GM18868 (cell line): ENCODE data around the gene ZNF444.
"Not testable (repeated sequence)": the region's sequence is repeated elsewhere in the genome, so short reads cannot be mapped to it uniquely, and the experiment has no call there.

Experiments used
- ATAC-seq: cut with Tn5 transposase; IDR thresholded peaks from one replicate; pipeline ENCODE4 v1.9.1; 2021; ENCODE audit warnings: mild to moderate bottlenecking, moderate library complexity; ENCODE audit not compliant: unreplicated experiment

Gene ZNF444

DNA sequence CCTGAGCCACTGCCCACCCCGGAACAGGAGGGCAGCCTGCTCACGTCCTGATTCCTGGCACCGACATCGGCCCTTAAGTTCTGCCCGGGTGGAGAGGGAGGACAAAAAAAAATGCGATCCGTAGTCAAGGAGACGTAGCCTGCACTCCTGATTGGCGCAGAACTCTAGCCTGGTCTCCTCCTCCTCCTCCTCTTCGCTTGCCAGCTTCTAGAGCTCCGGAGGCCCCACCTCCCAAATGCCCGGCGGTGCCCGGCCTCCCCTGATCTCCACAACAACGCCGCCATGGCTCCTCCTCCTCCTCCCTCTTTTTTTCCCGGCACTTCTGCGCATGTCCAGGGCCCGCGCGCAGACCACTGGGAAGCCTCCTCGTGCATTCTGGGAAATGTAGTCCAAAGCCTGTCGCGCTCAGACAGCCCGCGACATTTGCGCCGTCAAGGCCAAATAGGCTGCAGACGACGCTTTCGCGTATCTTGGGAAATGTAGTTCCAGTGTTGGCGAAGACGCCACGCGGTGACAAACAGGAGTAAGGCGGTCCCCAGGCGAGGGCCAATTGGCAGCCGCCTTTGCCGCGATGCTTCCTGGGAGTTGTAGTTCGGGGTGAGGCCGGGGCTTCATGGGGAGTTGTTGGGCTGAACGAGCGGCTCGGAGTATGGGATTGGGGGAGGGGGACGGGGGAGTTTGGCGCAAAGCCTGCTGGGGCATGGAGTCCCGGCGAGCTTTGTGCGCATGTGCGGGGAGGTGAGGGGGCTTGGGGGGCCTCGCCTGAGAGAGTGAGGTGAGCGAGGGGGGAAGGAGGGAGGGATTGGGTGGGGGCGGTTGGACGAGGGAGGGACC is at the start of gene ZNF444:
TSS of gene ZNF444 (plus strand) at position 705 of the 834 bp plus-strand sequence. CDS start 5,625 bp downstream, outside the sequence.
- ATAC-seq: peak; percentile 87

DNA sequence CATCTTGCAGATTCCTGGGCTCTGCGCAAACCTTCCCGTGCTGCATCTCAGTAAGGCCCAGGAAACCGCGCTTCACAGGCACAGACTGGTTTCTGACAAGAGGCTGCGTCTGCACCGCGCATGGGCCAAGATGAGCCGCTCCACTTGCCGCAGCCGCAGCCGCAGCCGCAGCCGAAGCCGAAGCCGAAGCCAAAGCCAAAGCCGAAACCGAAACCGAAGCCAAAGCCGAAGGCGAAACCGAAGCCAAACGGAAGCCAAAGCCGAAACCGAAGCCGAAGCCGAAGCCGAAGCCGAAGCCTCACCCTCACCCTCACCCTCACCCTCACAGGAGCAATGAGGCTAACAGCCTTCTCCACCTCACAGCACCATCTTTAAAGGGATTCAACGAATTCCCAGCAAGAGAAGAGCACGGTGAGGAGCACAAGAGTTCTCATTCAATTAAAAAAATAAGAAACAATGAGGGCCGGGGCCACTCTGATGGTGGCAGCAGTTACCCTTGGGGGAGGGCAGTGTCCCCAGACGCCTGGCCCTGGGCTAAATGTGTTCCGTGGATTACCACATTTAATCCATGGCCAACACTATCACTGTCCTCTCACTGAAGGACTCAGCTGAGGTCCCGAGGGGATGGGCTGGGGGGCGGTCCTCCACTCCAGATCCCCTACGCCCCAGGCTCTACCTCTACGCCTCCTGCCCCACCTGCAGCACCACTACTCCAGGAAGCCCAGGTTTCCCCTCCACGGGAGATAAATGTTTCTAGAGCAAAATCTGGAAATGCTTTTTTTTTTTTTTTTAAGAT is 49.1 kb upstream of the ZNF444 start:
- no peak for ATAC-seq

DNA sequence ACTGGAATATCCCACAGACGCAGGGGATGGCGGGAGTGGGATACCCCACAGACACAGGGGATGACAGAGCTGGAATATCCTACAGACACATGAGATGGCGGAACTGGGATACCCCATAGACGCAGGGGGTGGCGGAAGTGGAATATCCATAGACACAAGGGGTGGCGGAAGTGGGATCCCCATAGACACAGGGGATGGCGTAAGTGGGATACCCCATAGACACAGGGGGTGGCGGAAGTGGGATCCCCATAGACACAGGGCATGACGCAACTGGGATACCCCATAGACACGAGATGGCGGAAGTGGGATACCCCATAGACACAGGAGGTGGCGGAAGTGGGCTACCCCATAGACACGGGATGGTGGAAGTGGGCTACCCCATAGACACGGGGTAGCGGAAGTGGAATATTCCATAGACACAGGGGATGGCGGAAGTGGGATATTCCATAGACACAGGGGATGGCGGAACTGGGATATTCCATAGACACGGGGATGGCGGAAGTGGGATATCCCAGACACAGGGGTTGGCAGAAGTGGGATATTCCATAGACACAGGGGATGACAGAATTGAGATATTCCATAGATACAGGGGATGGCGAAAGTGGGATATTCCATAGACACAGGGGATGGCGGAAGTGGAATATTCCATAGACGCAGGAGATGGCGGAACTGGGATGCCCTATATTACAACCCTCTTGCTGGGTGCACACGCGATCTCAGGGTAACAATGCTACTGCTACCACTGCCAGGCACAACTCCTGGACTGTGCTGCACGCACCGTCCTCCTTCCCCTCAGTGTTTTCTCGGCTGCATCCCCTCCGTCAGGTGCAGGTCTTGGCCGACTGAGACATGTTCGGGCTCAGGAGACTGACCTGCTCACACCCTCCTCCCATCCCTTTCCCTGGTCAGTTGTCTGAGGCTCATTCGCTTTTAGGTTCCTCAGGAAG is 48.1 kb upstream of the ZNF444 start:
- ATAC-seq: no peak

DNA sequence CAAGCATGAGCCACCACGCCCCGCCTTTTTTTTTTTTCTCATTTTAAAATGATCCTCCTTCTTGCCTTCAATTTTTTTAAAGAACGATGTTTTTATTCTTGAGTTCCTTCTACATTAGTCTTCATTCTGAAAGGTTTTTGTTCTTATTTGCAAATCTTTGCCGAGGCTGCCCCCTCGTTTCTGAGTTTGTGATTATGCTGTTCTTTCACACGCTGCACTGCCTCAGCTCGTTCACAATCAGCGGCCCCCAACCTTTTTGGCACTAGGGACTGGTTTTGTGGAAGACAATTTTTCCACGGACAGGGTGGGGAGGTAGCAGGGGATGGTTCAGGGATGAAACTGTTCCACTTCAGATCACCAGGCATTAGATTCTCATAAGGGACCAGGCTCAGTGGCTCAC is 46.6 kb upstream of the ZNF444 start:
- ATAC-seq: no peak

DNA sequence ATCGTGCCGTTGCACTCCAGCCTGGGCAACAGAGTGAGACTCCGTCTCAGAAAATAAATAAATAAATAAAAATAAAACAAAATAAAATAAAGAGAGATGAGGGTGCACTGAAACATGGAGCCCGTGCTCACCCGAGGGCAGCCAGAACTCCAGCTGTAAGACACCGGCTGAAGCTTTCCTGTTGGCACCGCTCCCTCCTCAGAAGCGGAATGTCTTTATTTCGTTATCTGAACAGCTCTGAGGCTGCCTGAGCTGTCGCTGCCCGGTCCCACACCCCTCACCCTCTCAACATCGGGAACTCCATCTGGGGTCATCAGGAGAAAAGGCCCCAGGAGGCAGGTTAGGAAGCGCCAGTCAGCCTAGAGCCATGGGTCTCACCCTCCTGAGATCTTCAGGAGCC is 44.4 kb upstream of the ZNF444 start:
- no peak for ATAC-seq

DNA sequence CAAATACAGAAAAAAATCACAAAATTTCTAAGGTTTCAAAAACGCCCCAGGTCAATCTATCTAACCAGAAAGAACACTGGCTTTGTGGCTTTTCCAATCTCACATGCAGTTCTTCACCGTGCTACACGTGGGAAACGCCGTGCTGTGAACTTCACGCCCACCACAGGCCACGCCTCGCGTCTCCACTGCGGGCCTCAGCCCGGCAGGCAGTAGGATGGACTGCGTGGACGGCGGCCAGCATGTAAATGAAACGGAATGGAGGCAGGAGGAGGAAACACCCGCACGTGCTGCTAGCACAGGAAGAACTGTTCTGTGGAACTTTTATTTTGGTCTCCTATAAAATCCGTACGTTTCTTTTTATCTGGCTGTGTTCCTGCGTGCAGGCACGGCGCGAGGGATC is 43.8 kb upstream of the ZNF444 start:
- ATAC-seq: no peak

DNA sequence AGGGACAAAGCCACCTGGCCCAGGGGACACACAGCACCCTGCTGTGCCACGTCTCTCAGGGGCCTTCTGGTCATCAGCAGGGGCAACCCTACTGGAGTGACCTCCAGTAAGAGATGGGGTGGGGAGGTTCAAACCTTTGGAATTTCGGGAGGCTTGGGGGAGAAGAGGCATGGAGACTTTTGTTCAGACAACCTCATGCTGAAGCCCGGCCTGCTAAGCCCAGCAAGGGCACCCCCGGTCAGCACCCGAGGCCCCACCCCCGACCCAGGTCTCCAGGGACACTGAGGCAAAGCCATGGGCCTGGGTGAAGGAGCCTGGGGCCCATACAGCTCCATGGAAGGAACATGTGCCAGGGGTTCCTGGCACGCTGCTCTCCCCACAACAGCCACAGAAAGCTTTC is 43.3 kb upstream of the ZNF444 start:
- ATAC-seq: no peak

DNA sequence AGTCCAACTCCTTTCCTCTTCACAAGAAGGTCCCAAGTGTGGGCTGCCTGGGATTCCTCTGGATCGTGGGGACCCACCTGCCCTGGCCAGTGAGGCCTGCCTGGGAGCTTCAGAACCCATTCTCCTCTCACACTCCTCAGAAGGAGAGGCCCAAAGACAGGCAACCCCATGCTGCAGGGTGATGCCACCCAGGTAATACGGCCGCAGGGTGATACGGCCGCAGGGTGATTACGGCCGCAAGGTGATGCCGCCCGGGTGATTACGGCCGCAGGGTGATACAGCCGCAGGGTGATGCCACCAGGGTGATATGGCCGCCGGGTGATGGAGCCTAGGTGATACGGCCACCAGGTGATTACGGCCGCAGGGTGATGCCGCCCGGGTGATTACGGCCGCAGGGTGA is 42.9 kb upstream of the ZNF444 start:
- ATAC-seq: not testable (repeated sequence)

DNA sequence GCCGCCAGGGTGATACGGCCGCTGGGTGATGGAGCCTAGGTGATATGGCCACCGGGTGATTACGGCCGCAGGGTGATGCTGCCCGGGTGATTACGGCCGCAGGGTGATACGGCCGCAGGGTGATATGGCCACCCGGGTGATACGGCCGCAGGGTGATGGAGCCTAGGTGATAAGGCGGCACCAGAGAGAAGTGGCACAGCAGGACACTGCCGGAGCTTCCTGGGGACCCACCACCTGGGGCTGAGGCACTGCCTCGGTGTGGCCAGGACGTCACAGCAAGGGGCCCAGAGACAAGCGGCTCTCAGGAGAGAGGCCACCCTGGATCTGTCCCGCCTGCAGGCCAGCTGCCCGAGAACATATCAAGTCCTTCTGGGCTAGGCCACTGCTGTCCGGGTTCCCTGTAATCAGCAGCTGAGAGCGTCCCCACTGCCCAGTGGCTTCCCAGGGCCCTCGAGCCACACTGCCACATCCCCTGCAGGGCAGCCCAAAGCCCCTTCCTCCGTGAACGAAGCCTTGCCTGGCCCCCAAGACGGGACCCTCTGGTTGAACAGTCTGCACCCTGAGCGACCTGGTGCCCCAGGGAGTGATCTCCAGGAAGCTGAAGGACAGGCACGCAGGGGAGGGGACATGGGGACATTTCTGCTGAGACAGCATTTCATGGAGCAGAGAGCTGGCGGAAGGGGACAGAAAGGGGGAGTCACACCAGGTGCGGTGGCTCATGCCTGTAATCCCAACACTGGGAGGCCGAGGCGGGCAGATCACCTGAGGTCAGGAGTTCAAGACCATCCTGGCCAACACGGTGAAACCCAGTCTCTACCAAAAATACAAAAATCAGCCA is 42.1 kb upstream of the ZNF444 start:
- ATAC-seq: no peak

DNA sequence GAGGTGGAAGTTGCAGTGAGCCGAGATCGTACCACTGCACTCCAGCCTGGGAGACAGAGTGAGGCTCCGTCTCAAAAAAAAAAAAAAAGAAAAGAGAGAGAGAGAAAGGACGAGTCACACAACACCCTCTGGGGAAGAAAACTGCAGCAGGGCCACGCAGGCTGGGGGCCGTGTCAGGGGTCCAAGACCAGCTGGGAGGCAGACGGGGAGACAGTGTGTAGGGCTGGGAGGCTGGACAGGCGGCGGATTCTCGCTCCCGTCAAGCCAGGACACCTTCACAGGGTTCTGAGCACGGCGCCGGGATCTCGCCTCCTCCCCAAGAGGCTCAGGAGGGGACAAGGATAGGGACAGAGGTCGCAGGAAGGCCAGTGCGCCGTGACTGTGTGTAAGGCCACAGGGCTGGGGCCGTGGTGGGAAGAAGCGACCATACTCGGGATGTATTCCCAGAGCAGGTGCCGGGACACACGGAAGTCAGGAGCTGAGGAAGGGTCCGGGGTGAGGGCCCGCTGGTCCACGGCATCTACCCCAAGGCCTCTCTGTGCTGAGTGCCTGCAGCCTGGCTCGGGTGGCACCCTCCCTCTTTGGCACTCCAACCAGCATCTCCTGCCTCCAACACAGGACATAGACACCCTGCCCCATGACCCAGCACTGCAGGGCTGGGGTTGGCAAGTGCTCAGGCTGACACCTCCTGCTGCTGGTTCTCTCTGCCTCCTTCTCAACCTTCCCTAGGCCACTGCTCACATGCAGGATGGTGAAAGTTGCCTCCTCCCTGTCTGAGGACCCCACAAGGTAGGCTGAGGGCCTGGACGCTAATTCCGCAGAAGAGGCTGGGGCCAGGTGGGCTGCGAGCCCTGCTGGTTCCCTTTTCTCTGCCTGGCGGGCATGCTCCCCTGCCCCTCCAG is 41.2 kb upstream of the ZNF444 start:
- no peak for ATAC-seq

DNA sequence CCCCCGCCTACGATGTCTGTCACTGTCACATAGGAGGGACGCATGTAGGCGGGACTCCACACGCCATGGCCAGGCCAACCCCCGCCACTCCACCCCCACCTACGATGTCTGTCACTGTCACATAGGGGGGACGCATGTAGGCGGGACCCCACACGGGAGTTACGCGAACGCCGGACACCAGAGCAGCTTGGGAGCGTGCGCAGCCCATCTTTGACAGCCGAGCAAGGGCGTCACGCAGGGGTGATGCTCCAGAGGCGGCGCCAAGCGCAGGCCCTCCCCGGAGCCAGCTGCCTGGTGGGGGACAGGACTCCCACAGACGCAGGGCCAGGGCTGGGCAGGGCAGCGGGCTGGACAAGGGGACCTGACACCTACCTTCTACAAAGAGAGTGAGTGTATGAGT is 40.0 kb upstream of the ZNF444 start:
- ATAC-seq: no peak

DNA sequence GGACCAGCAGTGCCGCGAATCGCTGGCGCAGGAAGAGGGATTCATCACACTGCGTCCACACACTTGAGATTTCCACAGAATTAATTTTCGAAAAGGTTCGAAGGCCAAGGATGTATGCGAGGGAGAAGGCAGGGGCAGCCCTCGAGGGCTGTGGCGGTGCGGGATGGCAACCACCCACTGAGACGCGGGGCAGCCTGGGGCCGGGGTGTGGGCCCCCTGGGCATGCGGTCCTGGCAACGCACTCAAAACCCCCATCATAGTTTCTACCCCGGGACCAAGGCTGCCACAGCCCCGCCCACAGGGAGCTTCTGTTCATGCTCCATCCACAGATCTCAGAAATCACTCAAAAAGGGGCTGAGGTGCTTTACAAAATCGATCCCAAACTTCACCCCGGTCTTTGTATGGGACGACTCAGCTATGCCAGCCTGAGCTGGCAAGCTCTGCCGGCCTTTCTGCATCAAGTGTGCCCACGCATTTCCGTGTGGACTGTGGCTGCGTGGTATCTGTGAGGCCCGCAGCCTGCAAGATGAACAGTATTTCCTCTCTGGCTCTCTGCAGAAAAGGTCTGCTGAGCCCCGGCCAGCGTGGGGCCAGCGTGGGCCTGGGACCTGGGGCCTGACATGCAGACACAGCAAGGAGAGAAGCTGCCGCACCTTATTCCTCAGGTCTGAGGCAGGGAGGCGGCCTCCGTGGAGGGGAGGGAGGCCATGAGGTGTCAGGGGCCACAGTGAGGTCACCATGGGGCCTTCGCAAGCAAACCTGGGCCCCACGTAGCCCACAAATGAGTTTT is 39.1 kb upstream of the ZNF444 start:
- no peak for ATAC-seq

DNA sequence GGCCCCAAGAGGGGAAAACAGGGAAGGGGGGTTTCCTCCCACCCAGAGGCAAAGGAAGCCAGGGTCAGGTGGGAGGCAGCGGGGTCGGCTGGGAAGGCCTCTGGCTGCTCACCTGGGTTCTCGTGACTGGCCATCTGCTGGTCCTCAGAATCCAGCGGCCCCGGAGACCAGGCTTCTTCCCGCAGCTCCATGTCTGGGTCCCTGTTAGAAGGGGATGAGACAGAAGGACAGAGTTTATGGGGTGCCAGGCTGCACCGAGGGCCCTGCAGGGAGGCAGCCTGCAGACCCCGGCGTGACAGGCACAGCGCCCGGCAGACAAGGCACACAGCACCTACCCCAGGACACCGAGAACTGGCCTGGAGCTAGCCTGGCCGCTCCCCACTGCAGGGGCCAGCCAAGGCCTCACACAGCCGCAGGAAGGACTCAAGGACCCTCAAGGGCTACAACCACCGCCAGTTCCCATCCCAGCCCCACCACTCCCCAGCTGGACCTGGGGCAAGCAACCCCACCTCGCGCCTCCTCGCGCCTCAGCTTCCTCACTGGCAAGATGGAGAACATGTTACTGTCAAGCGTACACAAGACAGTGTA is 38.0 kb upstream of the ZNF444 start:
- ATAC-seq: no peak

DNA sequence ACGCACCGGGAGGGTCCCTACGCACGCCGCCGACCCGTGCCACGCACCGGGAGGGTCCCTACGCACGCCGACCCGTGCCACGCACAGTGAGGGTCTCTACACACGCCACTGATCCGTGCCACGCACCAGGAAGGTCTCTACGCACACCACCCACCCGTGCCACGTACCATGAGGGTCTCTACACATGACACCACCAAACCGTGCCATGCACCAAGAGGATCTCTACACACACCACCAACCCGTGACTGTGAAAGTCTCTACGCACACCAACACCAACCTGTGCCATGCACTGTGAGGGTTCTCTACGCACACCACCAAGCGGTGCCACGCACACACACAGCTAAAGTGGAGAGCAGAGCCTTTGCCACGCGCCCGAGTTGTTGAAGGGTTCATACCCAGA is 36.7 kb upstream of the ZNF444 start:
- ATAC-seq: no peak

DNA sequence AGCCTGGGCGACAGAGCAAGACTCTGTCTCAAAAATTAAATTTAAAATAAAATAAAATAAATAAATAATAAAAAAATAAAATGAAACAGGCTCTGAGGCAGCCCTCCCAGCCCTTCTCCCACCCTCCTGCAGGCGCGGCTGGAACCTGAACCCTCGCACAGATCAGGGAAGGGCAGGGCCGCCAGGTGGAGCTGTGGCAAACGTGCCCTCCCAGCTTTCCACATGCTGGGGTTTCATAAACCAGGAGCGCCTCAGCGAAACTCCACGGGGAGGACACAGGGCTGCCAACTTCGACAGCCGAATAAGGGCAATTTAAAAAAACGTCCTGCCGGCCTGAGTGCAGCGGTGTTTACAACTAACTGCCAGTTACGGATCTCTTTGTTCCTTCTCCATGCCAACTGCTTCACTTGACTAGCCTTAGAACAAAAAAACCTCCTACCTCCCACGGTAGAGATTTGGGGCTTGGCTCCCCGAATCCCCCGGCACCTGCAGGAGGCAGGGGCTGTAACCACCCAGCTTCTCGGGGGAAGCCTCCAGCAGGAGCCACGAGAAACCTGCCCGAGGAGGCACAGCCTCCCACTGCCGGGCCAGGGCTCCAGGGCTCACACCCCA is 35.9 kb upstream of the ZNF444 start:
- ATAC-seq: peak; percentile 38

DNA sequence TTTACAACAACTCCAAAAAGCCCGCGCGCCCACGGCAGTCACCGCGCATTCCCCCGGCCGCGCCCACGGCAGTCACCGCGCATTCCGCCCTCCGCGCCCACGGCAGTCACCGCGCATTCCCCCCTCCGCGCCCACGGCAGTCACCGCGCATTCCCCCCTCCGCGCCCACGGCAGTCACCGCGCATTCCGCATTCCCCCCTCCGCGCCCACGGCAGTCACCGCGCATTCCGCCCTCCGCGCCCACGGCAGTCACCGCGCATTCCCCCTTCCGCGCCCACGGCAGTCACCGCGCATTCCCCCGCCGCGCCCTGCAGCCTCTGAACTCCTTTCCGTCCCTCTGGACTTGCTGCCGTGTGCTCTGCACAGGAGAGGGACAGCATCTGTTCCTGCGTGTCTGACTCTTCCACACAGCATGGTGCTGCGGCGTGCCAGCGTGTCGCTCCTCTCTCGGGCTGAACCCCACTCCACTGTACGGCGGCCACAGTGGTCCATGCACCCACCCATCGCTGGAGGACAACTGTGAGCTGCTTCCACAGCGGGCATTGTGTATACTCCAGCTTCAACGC is 35.2 kb upstream of the ZNF444 start:
- not testable (repeated sequence) for ATAC-seq

DNA sequence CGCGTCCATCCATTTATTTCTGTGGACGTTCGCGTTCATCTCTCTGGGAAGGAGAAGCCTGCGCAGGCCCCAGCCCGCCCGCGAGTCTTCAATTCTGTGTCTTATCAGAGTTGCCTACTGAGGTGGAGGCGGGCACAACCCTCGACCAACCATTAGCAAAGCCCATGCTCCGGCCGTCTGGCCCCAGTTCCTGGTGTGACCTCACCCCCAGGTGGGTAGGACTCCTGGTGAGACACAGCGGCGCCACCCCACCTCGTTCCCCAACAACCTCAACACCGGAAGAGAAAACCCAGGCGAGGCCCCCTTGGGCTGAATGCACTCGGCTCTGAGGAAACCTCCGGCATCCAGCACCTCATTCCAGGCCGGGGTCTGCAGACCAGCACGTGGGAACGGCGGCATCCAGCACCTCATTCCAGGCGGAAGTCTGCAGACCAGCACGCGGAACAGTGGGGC is 34.7 kb upstream of the ZNF444 start:
- no peak for ATAC-seq
